HFF-Myc (cell line): ENCODE data around the gene G3BP1.

ENCODE experiments used
- DNase-seq: peaks from one replicate; pipeline ENCODE4 v3.0.0-alpha.2; 2011; ENCODE audit warnings: low read depth; ENCODE audit errors: extremely low read depth
- H3K4me3 ChIP-seq: replicated peaks from 2 replicates; pipeline ENCODE4 v1.5.1; 2011; ENCODE audit warnings: low read depth, mild to moderate bottlenecking, control low read depth, low read length
- TF ChIP-seq, protein P1 (sequence below): IDR thresholded peaks from 2 replicates; pipeline ENCODE4 v1.5.1; 2012; ENCODE audit warnings: mild to moderate bottlenecking, low read depth, low read length, control low read depth; ENCODE audit errors: missing control alignments

G3BP1 gene

GRCh38 chr5:151741678-151742423, 29.9 kb upstream of the G3BP1 start:
- DNase-seq = no peak
- TF ChIP-seq, protein P1, sequence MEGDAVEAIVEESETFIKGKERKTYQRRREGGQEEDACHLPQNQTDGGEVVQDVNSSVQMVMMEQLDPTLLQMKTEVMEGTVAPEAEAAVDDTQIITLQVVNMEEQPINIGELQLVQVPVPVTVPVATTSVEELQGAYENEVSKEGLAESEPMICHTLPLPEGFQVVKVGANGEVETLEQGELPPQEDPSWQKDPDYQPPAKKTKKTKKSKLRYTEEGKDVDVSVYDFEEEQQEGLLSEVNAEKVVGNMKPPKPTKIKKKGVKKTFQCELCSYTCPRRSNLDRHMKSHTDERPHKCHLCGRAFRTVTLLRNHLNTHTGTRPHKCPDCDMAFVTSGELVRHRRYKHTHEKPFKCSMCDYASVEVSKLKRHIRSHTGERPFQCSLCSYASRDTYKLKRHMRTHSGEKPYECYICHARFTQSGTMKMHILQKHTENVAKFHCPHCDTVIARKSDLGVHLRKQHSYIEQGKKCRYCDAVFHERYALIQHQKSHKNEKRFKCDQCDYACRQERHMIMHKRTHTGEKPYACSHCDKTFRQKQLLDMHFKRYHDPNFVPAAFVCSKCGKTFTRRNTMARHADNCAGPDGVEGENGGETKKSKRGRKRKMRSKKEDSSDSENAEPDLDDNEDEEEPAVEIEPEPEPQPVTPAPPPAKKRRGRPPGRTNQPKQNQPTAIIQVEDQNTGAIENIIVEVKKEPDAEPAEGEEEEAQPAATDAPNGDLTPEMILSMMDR = no peak
- H3K4me3 ChIP-seq = no peak overlapping the region

- H3K4me3 ChIP-seq = no peak overlapping the region
- TF ChIP-seq, protein P1 = peak; percentile 74
- DNase-seq = peak; percentile 58
These were observed 28.9 kb upstream of the G3BP1 start for GRCh38 chr5:151742870-151743294.

GRCh38 chr5:151743530-151743929, 28.2 kb upstream of the G3BP1 start:
- TF ChIP-seq, protein P1 = no peak
- no peak overlapping the region for H3K4me3 ChIP-seq
- DNase-seq = no peak

- H3K4me3 ChIP-seq = no peak overlapping the region
- TF ChIP-seq, protein P1 = no peak
- DNase-seq = no peak
These were observed 26.6 kb upstream of the G3BP1 start for GRCh38 chr5:151745071-151745705.

DNA sequence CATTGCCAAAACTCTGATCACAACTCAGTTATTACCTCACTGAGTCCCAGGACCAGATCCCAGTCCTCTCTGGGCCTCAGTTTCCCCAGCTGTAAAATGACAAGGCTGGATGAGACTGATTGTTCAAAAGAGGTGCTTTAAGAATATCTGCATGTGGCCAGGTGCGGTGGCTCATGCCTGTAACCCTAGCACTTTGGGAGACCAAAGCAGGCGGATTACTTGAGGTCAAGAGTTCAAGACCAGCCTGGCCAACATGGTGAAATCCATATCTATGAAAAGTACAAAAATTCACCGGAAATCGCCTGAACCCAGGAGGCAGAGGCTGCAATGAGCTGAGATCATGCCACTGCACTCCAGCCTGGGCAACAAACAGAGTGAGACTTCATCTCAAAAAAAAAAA, 21.6 kb upstream of the G3BP1 start:
- DNase-seq = no peak
- TF ChIP-seq, protein P1 = no peak
- no peak overlapping the region for H3K4me3 ChIP-seq

DNA sequence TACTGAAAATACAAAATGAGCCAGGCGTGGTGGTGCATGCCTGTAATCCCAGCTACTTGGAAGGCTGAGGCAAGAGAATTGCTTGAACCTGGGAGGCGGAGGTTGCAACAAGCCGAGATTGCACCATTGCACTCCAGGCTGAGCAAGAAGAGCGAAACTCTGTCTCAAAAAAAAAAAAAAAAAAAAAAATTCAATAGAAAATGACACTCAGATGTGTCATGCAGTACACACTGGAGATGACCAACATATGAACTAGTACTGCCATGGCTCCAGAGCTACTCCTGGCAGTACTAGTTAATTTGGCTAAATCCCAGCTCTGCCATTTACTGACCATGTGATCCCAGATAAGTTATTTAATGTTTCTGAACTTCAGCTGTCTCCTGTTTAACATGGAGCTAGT, 20.7 kb upstream of the G3BP1 start:
- no peak for DNase-seq
- TF ChIP-seq, protein P1 = no peak
- no peak overlapping the region for H3K4me3 ChIP-seq

DNA sequence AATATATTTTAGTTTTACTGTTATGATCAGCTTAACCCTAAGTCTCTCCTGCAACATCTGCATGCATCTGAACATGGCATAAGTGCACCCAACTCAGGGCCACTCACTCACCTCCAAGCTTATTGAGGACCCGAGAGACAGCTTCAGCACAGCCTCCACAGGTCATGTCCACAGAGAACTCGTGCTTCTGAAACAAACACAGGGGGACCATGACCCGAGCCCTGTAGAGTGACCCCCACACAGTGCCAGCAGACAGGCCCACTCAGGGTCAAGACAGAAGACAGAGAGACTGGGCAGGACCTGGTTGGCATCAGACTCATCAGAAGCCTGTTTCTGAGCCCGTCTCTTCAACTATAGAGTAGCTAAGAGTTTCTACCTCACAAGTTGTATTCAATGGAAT, 20.2 kb upstream of the G3BP1 start:
- TF ChIP-seq, protein P1 = no peak
- no peak overlapping the region for H3K4me3 ChIP-seq
- no peak for DNase-seq
